Smooth muscle cell (in vitro differentiated cells): ENCODE results near the gene TULP3. TPM values are rescaled to one million over a fixed set of nuclear protein-coding genes. Genes with fewer than 3 reads are reported as not detected.

Source experiments
- DNase-seq: peaks from one replicate; lab custom pipeline; 2025; ENCODE audit not compliant: unreplicated experiment; lab: John Stamatoyannopoulos, UW
- H2AFZ ChIP-seq: fragments of 200-600 bp; sonication (generic); 2 replicates; pipeline ENCODE4 v1.6.0; 2016; ENCODE audit warnings: antibody characterized with exemption, low read depth, mild to moderate bottlenecking
- H3F3A ChIP-seq: fragments of 200-600 bp; sonication (generic); 2 replicates; pipeline ENCODE4 v1.6.0; 2017; ENCODE audit warnings: antibody characterized with exemption, low read depth
- H3K27ac ChIP-seq: fragments of 200-600 bp; sonication (generic); 2 replicates; pipeline ENCODE4 v1.5.1; 2016; ENCODE audit warnings: low read depth, mild to moderate bottlenecking
- H3K27me3 ChIP-seq: fragments of 200-600 bp; sonication (generic); 2 replicates; pipeline ENCODE4 v1.6.1; 2016; ENCODE audit warnings: low read depth, mild to moderate bottlenecking
- H3K36me3 ChIP-seq: fragments of 200-600 bp; sonication (generic); 2 replicates; pipeline ENCODE4 v1.5.1; 2016; ENCODE audit warnings: low read depth
- H3K4me1 ChIP-seq: fragments of 200-600 bp; sonication (generic); 2 replicates; pipeline ENCODE4 v1.5.1; 2016; ENCODE audit warnings: low read depth
- H3K4me2 ChIP-seq: fragments of 200-600 bp; sonication (generic); 2 replicates; pipeline ENCODE4 v1.6.0; 2016; ENCODE audit warnings: mild to moderate bottlenecking
- H3K4me3 ChIP-seq: fragments of 200-600 bp; sonication (generic); 2 replicates; pipeline ENCODE4 v1.5.1; 2016; ENCODE audit warnings: mild to moderate bottlenecking
- H3K79me2 ChIP-seq: fragments of 200-600 bp; sonication (generic); 2 replicates; pipeline ENCODE4 v1.6.0; 2016; ENCODE audit warnings: low read depth, mild to moderate bottlenecking
- H3K9ac ChIP-seq: fragments of 200-600 bp; sonication (generic); 2 replicates; pipeline ENCODE4 v1.6.0; 2016; ENCODE audit warnings: low read depth
- H3K9me3 ChIP-seq: fragments of 200-600 bp; sonication (generic); replicated peaks from 2 replicates; pipeline ENCODE4 v1.5.1; 2016; ENCODE audit warnings: low read depth
- H4K20me1 ChIP-seq: fragments of 200-600 bp; sonication (generic); 2 replicates; pipeline ENCODE4 v1.6.0; 2016; ENCODE audit warnings: low read depth
- WGBS: methylation state at CpG from one replicate; pipeline ENCODE4 v1.1.7; 2016; ENCODE audit warnings: low lambda C conversion rate; 5-methylcytosine and 5-hydroxymethylcytosine counted together
- polyA plus RNA-seq: library from polyadenylated mRNA; unstranded; fragments of >200 nt; fragmentation: Nextera tagmentation; extraction: Ambion mirVana; gene quantifications from 2 replicates; pipeline ENCODE4 v1.2.1, GENCODE V29; 2016
- total RNA-seq: library from RNA; depleted of rRNA; stranded (reverse); fragments of >200 nt; gene quantifications from 2 replicates; pipeline ENCODE4 v1.2.3, GENCODE V29; 2014
- TF ChIP-seq, protein P1 (sequence below): fragments of 200-600 bp; sonication (generic); IDR thresholded peaks from 2 replicates; pipeline ENCODE4 v1.5.1; 2017; ENCODE audit warnings: borderline replicate concordance, mild to moderate bottlenecking, antibody characterized with exemption; ENCODE audit not compliant: insufficient read depth, poor library complexity, severe bottlenecking

The TULP3 gene
- total and polyA plus RNA-seq, 2 experiments from 2014 or later = 33.7 to 40.6 TPM

GRCh38 chr12:2854669-2855453 is 35.8 kb upstream of the TULP3 start:
- DNase-seq = no peak
- H4K20me1 ChIP-seq = no peaks in the 10 kb centered on the region
- H3K4me1 ChIP-seq = peaks cover 4% of the 10 kb centered on the region
- no peak overlapping the region for H3K4me3 ChIP-seq
- H3K27ac ChIP-seq = no peak overlapping the region
- no peaks in the 10 kb centered on the region for H3K36me3 ChIP-seq
- no peak overlapping the region for H3K4me2 ChIP-seq
- no peaks in the 10 kb centered on the region for H3K27me3 ChIP-seq
- H2AFZ ChIP-seq = no peak overlapping the region
- H3K79me2 ChIP-seq = no peaks in the 10 kb centered on the region
- H3F3A ChIP-seq = no peaks in the 10 kb centered on the region
- TF ChIP-seq, protein P1, sequence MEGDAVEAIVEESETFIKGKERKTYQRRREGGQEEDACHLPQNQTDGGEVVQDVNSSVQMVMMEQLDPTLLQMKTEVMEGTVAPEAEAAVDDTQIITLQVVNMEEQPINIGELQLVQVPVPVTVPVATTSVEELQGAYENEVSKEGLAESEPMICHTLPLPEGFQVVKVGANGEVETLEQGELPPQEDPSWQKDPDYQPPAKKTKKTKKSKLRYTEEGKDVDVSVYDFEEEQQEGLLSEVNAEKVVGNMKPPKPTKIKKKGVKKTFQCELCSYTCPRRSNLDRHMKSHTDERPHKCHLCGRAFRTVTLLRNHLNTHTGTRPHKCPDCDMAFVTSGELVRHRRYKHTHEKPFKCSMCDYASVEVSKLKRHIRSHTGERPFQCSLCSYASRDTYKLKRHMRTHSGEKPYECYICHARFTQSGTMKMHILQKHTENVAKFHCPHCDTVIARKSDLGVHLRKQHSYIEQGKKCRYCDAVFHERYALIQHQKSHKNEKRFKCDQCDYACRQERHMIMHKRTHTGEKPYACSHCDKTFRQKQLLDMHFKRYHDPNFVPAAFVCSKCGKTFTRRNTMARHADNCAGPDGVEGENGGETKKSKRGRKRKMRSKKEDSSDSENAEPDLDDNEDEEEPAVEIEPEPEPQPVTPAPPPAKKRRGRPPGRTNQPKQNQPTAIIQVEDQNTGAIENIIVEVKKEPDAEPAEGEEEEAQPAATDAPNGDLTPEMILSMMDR = no peak
- H3K9ac ChIP-seq = no peak overlapping the region
- H3K9me3 ChIP-seq = no peaks in the 10 kb centered on the region
- WGBS = 91% methylated on average over 25 of the region's 25 CpGs

DNA sequence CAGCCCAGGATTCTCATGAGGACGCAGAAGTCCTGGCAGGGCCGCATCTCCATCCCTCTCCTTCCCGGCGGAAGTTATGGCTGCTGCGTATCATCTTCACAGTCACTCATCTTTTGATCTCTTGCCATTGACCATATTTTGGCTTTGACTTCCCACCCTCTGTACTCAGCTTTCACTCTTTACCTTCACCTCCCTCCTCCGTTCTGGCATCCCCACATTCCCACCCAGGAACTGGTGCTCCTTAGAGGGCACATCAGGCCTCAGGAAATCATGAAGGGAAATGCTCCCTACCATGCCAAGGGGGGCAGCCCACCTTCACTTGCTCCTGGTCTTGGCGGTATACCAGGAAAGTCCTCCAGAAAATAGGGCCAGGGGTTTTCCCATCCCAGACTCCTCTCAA is 35.1 kb upstream of the TULP3 start:
- H3K4me3 ChIP-seq = no peak overlapping the region

GRCh38 chr12:2856051-2856450 is 34.6 kb upstream of the TULP3 start:
- no peaks in the 10 kb centered on the region for H3K79me2 ChIP-seq
- TF ChIP-seq, protein P1 = no peak
- no peaks in the 10 kb centered on the region for H3F3A ChIP-seq
- H3K27ac ChIP-seq = no peak overlapping the region
- no peaks in the 10 kb centered on the region for H3K36me3 ChIP-seq
- no peak overlapping the region for H3K9ac ChIP-seq
- DNase-seq = no peak
- 88% methylated on average over 3 of the region's 3 CpGs for WGBS
- no peak overlapping the region for H3K4me3 ChIP-seq
- H3K4me2 ChIP-seq = no peak overlapping the region
- H2AFZ ChIP-seq = no peak overlapping the region
- no peaks in the 10 kb centered on the region for H3K9me3 ChIP-seq
- no peaks in the 10 kb centered on the region for H4K20me1 ChIP-seq
- H3K27me3 ChIP-seq = no peaks in the 10 kb centered on the region
- peaks cover 4% of the 10 kb centered on the region for H3K4me1 ChIP-seq

More for the DNA sequence above, 35.1 kb upstream of the TULP3 start:
- Histone ChIP-seq H3K4me1 (peaks cover 4% of the 10 kb centered on the region), H4K20me1 (no peaks in the 10 kb centered on the region), H3K27ac (no peak overlapping the region), H2AFZ (no peak overlapping the region), H3F3A (no peaks in the 10 kb centered on the region), H3K9me3 (no peaks in the 10 kb centered on the region), H3K79me2 (no peaks in the 10 kb centered on the region), H3K36me3 (no peaks in the 10 kb centered on the region), H3K4me2 (no peak overlapping the region), H3K27me3 (no peaks in the 10 kb centered on the region), H3K9ac (no peak overlapping the region)
- WGBS = 96% methylated on average over 7 of the region's 7 CpGs
- DNase-seq = no peak
- TF ChIP-seq, protein P1 = no peak

GRCh38 chr12:2857021-2857431 is 33.7 kb upstream of the TULP3 start, which contains the start of gene TEX52:
Gene TEX52, minus strand, starts transcription at chr12:2857039. Its CDS starts 13 bp downstream, at chr12:2857026.
- Histone ChIP-seq H4K20me1 (no peaks in the 10 kb centered on the region), H3K79me2 (no peaks in the 10 kb centered on the region), H2AFZ (no peak within 1 kb of the TSS), H3K4me3 (no peak within 1 kb of the TSS), H3K27ac (no peak within 1 kb of the TSS), H3K9ac (no peak within 1 kb of the TSS), H3K36me3 (no peaks in the 10 kb centered on the region), H3K27me3 (no peaks in the 10 kb centered on the region), H3K9me3 (no peaks in the 10 kb centered on the region), H3K4me2 (no peak within 1 kb of the TSS), H3K4me1 (peaks cover 4% of the 10 kb centered on the region), H3F3A (no peaks in the 10 kb centered on the region)
- TF ChIP-seq, protein P1 = no peak
- WGBS = 90% methylated on average over 3 of the region's 3 CpGs
- no peak for DNase-seq
